Stimulated activated CD8-positive, alpha-beta memory T cell treated with anti-CD3 and anti-CD28 coated beads, Interleukin-4, amount 100 ng/mL, for 4 hours (primary cell): ENCODE measurements around the gene CT45A2.
"Not testable (repeated sequence)": the region's sequence is repeated elsewhere in the genome, so short reads cannot be mapped to it uniquely, and the experiment has no call there.

Experiments
- DNase-seq, 2 donors: peaks; one replicate each; pipeline ENCODE4 v3.0.0-alpha.2; 2020; ENCODE audit warnings: low read depth in 2 of 2, low spot score in 1 of 2

The CT45A2 gene

DNA sequence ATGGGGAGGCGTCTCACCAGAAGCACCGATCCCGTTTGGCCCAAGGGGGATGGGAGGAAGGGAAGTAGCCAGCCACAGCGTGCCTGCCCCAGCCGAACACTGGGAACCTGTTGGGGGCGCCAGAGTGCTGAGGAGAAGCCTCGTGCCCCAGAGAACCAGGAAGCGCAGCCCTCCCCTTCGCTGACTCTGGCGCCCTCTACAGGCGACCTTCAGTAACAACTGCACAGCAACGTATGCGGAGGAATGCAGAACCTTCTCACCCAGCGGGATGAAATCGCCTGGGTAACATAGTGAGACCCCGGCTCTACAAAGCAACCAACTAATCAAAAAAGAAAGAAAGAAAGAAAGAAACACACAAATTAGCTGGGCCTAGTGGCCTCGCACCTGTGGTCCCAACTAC lies at the start of gene CT45A2:
Gene CT45A2 (minus strand): TSS at position 101 of the 400 bp plus-strand sequence. CDS start 3,747 bp downstream, outside the sequence.
- DNase-seq, result not testable (repeated sequence)

DNA sequence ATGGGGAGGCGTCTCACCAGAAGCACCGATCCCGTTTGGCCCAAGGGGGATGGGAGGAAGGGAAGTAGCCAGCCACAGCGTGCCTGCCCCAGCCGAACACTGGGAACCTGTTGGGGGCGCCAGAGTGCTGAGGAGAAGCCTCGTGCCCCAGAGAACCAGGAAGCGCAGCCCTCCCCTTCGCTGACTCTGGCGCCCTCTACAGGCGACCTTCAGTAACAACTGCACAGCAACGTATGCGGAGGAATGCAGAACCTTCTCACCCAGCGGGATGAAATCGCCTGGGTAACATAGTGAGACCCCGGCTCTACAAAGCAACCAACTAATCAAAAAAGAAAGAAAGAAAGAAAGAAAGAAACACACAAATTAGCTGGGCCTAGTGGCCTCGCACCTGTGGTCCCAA lies 34.6 kb upstream of the CT45A2 start, which contains the start of gene CT45A8:
Gene CT45A8 (minus strand): TSS at position 101 of the 400 bp plus-strand sequence. CDS start 3,755 bp downstream, outside the sequence.
- not testable (repeated sequence) for DNase-seq

DNA sequence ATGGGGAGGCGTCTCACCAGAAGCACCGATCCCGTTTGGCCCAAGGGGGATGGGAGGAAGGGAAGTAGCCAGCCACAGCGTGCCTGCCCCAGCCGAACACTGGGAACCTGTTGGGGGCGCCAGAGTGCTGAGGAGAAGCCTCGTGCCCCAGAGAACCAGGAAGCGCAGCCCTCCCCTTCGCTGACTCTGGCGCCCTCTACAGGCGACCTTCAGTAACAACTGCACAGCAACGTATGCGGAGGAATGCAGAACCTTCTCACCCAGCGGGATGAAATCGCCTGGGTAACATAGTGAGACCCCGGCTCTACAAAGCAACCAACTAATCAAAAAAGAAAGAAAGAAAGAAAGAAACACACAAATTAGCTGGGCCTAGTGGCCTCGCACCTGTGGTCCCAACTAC lies 17.4 kb upstream of the CT45A2 start, which contains the start of gene CT45A7:
Gene CT45A7 (minus strand): TSS at position 101 of the 400 bp plus-strand sequence. CDS start 3,747 bp downstream, outside the sequence.
- not testable (repeated sequence) for DNase-seq

GRCh38 chrX:135802687-135803086 lies 17.1 kb downstream of the CT45A2 start, which contains the start of gene CT45A6:
CT45A6 (minus strand) TSS chrX:135802787; CDS start chrX:135798993, 3,794 bp downstream.
- DNase-seq, result not testable (repeated sequence)

DNA sequence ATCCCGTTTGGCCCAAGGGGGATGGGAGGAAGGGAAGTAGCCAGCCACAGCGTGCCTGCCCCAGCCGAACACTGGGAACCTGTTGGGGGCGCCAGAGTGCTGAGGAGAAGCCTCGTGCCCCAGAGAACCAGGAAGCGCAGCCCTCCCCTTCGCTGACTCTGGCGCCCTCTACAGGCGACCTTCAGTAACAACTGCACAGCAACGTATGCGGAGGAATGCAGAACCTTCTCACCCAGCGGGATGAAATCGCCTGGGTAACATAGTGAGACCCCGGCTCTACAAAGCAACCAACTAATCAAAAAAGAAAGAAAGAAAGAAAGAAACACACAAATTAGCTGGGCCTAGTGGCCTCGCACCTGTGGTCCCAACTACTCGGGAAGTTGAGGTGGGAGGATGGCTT lies 34.4 kb downstream of the CT45A2 start, which contains the start of gene CT45A5:
Gene CT45A5 (minus strand): TSS at position 101 of the 400 bp plus-strand sequence. CDS start 3,774 bp downstream, outside the sequence.
- not testable (repeated sequence) for DNase-seq

DNA sequence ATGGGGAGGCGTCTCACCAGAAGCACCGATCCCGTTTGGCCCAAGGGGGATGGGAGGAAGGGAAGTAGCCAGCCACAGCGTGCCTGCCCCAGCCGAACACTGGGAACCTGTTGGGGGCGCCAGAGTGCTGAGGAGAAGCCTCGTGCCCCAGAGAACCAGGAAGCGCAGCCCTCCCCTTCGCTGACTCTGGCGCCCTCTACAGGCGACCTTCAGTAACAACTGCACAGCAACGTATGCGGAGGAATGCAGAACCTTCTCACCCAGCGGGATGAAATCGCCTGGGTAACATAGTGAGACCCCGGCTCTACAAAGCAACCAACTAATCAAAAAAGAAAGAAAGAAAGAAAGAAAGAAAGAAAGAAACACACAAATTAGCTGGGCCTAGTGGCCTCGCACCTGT lies 51.7 kb downstream of the CT45A2 start, which contains the start of gene CT45A3:
Gene CT45A3 (minus strand): TSS at position 101 of the 400 bp plus-strand sequence. CDS start 3,747 bp downstream, outside the sequence.
- DNase-seq, result not testable (repeated sequence)
